ENCODE measurements around the gene ZNF275.

Gene ZNF275

GRCh38 chrX:153307276-153308178 is 26.4 kb upstream of the ZNF275 start:
- no peak overlapping the region for H2BK120ac ChIP-seq (ENCODE audit: low read depth, low read length)
- no peak overlapping the region for H2BK5ac ChIP-seq (ENCODE audit: low read depth, low read length, poor library complexity, severe bottlenecking)
- H4K91ac ChIP-seq (ENCODE audit: low read length), result no peak overlapping the region
- H3K23ac ChIP-seq (ENCODE audit: low read length in 2 of 2), result no peak overlapping the region
- peaks cover 0 to 70% of the 10 kb centered on the region in 2 experiments for H3K27me3 ChIP-seq (ENCODE audit: control insufficient read depth in 1 of 2, insufficient read depth in 1 of 2, low read length in 2 of 2)
- H3K4ac ChIP-seq (ENCODE audit: low read depth in 1 of 2, low read length in 2 of 2), result no peak overlapping the region
- WGBS, result 66% methylated on average over 9 of the region's 12 CpGs
- H3K9ac ChIP-seq (ENCODE audit: low read length), result no peak overlapping the region
- no peaks in the 10 kb centered on the region for H3K4me1 ChIP-seq (ENCODE audit: control insufficient read depth, insufficient read depth, low read depth, low read length)
- H3K18ac ChIP-seq (ENCODE audit: low read depth in 1 of 2, low read length in 2 of 2), result no peak overlapping the region
- no peak overlapping the region for H2AK5ac ChIP-seq (ENCODE audit: low read length, severe bottlenecking)
- no peak overlapping the region for H4K8ac ChIP-seq (ENCODE audit: low read length)
- no peak overlapping the region for H3K4me2 ChIP-seq (ENCODE audit: low read length, poor library complexity, severe bottlenecking)
- H2AFZ ChIP-seq (ENCODE audit: low read depth, low read length), result no peak overlapping the region
- no peak overlapping the region for H3K27ac ChIP-seq (ENCODE audit: low read length, poor library complexity, severe bottlenecking)
- H2BK12ac ChIP-seq (ENCODE audit: low read length in 2 of 2), result no peak overlapping the region
- no peaks in the 10 kb centered on the region for H3K79me1 ChIP-seq (replicated peaks; ENCODE audit: low read length, poor library complexity, severe bottlenecking)
- no peak overlapping the region for H3K4me3 ChIP-seq (ENCODE audit: insufficient read depth in 1 of 2, low read depth in 1 of 2, low read length in 2 of 2)
- no peaks in the 10 kb centered on the region for H3K36me3 ChIP-seq (ENCODE audit: control insufficient read depth in 1 of 2, insufficient read depth in 2 of 2, low read depth in 1 of 2, low read length in 2 of 2)
- H2BK15ac ChIP-seq (ENCODE audit: low read depth, poor library complexity, severe bottlenecking), result no peak overlapping the region
- H3K9me3 ChIP-seq (ENCODE audit: control insufficient read depth, low read length), result no peaks in the 10 kb centered on the region
- DNase-seq, result no peak
- H3K14ac ChIP-seq (ENCODE audit: low read length in 2 of 2), result no peak overlapping the region

GRCh38 chrX:153310901-153311300 is 23.1 kb upstream of the ZNF275 start:
- no peak for DNase-seq
- no peak overlapping the region for H4K91ac ChIP-seq (ENCODE audit: low read length)
- H3K9me3 ChIP-seq (ENCODE audit: control insufficient read depth, low read length), result no peaks in the 10 kb centered on the region
- no peak overlapping the region for H2BK15ac ChIP-seq (ENCODE audit: low read depth, poor library complexity, severe bottlenecking)
- H2AFZ ChIP-seq (ENCODE audit: low read depth, low read length), result no peak overlapping the region
- H3K9ac ChIP-seq (ENCODE audit: low read length), result no peak overlapping the region
- H2BK12ac ChIP-seq (ENCODE audit: low read length in 2 of 2), result no peak overlapping the region
- H3K4me1 ChIP-seq (ENCODE audit: control insufficient read depth, insufficient read depth, low read depth, low read length), result no peaks in the 10 kb centered on the region
- H3K4me2 ChIP-seq (ENCODE audit: low read length, poor library complexity, severe bottlenecking), result no peak overlapping the region
- no peak overlapping the region for H4K8ac ChIP-seq (ENCODE audit: low read length)
- H3K4me3 ChIP-seq (ENCODE audit: insufficient read depth in 1 of 2, low read depth in 1 of 2, low read length in 2 of 2), result no peak overlapping the region
- no peaks in the 10 kb centered on the region for H3K36me3 ChIP-seq (ENCODE audit: control insufficient read depth in 1 of 2, insufficient read depth in 2 of 2, low read depth in 1 of 2, low read length in 2 of 2)
- peaks cover 0 to 41% of the 10 kb centered on the region in 2 experiments for H3K27me3 ChIP-seq (ENCODE audit: control insufficient read depth in 1 of 2, insufficient read depth in 1 of 2, low read length in 2 of 2)
- H3K4ac ChIP-seq (ENCODE audit: low read depth in 1 of 2, low read length in 2 of 2), result no peak overlapping the region
- H3K14ac ChIP-seq (ENCODE audit: low read length in 2 of 2), result no peak overlapping the region
- no peak overlapping the region for H2BK120ac ChIP-seq (ENCODE audit: low read depth, low read length)
- H2AK5ac ChIP-seq (ENCODE audit: low read length, severe bottlenecking), result no peak overlapping the region
- H3K18ac ChIP-seq (ENCODE audit: low read depth in 1 of 2, low read length in 2 of 2), result no peak overlapping the region
- no peak overlapping the region for H3K23ac ChIP-seq (ENCODE audit: low read length in 2 of 2)
- no peaks in the 10 kb centered on the region for H3K79me1 ChIP-seq (replicated peaks; ENCODE audit: low read length, poor library complexity, severe bottlenecking)
- H3K27ac ChIP-seq (ENCODE audit: low read length, poor library complexity, severe bottlenecking), result no peak overlapping the region
- H2BK5ac ChIP-seq (ENCODE audit: low read depth, low read length, poor library complexity, severe bottlenecking), result no peak overlapping the region
- WGBS, result 76% methylated on average over 9 of the region's 9 CpGs

GRCh38 chrX:153312041-153312440 is 21.9 kb upstream of the ZNF275 start:
- Histone ChIP-seq H4K8ac (ENCODE audit: low read length) (no peak overlapping the region), H3K27me3 (ENCODE audit: control insufficient read depth in 1 of 2, insufficient read depth in 1 of 2, low read length in 2 of 2) (peaks cover 0 to 41% of the 10 kb centered on the region in 2 experiments), H3K14ac (ENCODE audit: low read length in 2 of 2) (no peak overlapping the region), H3K9me3 (ENCODE audit: control insufficient read depth, low read length) (no peaks in the 10 kb centered on the region), H3K79me1 (replicated peaks; ENCODE audit: low read length, poor library complexity, severe bottlenecking) (no peaks in the 10 kb centered on the region), H2BK120ac (ENCODE audit: low read depth, low read length) (no peak overlapping the region), H3K4ac (ENCODE audit: low read depth in 1 of 2, low read length in 2 of 2) (no peak overlapping the region), H2BK5ac (ENCODE audit: low read depth, low read length, poor library complexity, severe bottlenecking) (no peak overlapping the region), H3K18ac (ENCODE audit: low read depth in 1 of 2, low read length in 2 of 2) (no peak overlapping the region), H3K27ac (ENCODE audit: low read length, poor library complexity, severe bottlenecking) (no peak overlapping the region), H2AFZ (ENCODE audit: low read depth, low read length) (no peak overlapping the region), H3K36me3 (ENCODE audit: control insufficient read depth in 1 of 2, insufficient read depth in 2 of 2, low read depth in 1 of 2, low read length in 2 of 2) (no peaks in the 10 kb centered on the region), H2AK5ac (ENCODE audit: low read length, severe bottlenecking) (no peak overlapping the region), H4K91ac (ENCODE audit: low read length) (no peak overlapping the region), H3K4me3 (ENCODE audit: insufficient read depth in 1 of 2, low read depth in 1 of 2, low read length in 2 of 2) (no peak overlapping the region), H3K4me1 (ENCODE audit: control insufficient read depth, insufficient read depth, low read depth, low read length) (no peaks in the 10 kb centered on the region), H3K9ac (ENCODE audit: low read length) (no peak overlapping the region), H3K23ac (ENCODE audit: low read length in 2 of 2) (no peak overlapping the region), H2BK12ac (ENCODE audit: low read length in 2 of 2) (no peak overlapping the region), H2BK15ac (ENCODE audit: low read depth, poor library complexity, severe bottlenecking) (no peak overlapping the region), H3K4me2 (ENCODE audit: low read length, poor library complexity, severe bottlenecking) (no peak overlapping the region)
- 87% methylated on average over 3 of the region's 5 CpGs for WGBS
- no peak for DNase-seq

- H2AFZ ChIP-seq (ENCODE audit: low read depth, low read length), result no peak overlapping the region
- no peak overlapping the region for H4K8ac ChIP-seq (ENCODE audit: low read length)
- no peak overlapping the region for H2BK120ac ChIP-seq (ENCODE audit: low read depth, low read length)
- H3K18ac ChIP-seq (ENCODE audit: low read depth in 1 of 2, low read length in 2 of 2), result no peak overlapping the region
- peaks cover 0 to 38% of the 10 kb centered on the region in 2 experiments for H3K27me3 ChIP-seq (ENCODE audit: control insufficient read depth in 1 of 2, insufficient read depth in 1 of 2, low read length in 2 of 2)
- no peaks in the 10 kb centered on the region for H3K36me3 ChIP-seq (ENCODE audit: control insufficient read depth in 1 of 2, insufficient read depth in 2 of 2, low read depth in 1 of 2, low read length in 2 of 2)
- no peak overlapping the region for H2BK15ac ChIP-seq (ENCODE audit: low read depth, poor library complexity, severe bottlenecking)
- H3K9me3 ChIP-seq (ENCODE audit: control insufficient read depth, low read length), result no peaks in the 10 kb centered on the region
- H3K27ac ChIP-seq (ENCODE audit: low read length, poor library complexity, severe bottlenecking), result no peak overlapping the region
- no CpG with 5 or more reads among the region's 1 CpG for WGBS
- H4K91ac ChIP-seq (ENCODE audit: low read length), result no peak overlapping the region
- H2AK5ac ChIP-seq (ENCODE audit: low read length, severe bottlenecking), result no peak overlapping the region
- no peak overlapping the region for H2BK5ac ChIP-seq (ENCODE audit: low read depth, low read length, poor library complexity, severe bottlenecking)
- H3K4me2 ChIP-seq (ENCODE audit: low read length, poor library complexity, severe bottlenecking), result no peak overlapping the region
- no peak overlapping the region for H3K4me3 ChIP-seq (ENCODE audit: insufficient read depth in 1 of 2, low read depth in 1 of 2, low read length in 2 of 2)
- H2BK12ac ChIP-seq (ENCODE audit: low read length in 2 of 2), result no peak overlapping the region
- H3K23ac ChIP-seq (ENCODE audit: low read length in 2 of 2), result no peak overlapping the region
- H3K79me1 ChIP-seq (replicated peaks; ENCODE audit: low read length, poor library complexity, severe bottlenecking), result no peaks in the 10 kb centered on the region
- no peak overlapping the region for H3K9ac ChIP-seq (ENCODE audit: low read length)
- H3K4me1 ChIP-seq (ENCODE audit: control insufficient read depth, insufficient read depth, low read depth, low read length), result no peaks in the 10 kb centered on the region
- no peak for DNase-seq
- H3K4ac ChIP-seq (ENCODE audit: low read depth in 1 of 2, low read length in 2 of 2), result no peak overlapping the region
- no peak overlapping the region for H3K14ac ChIP-seq (ENCODE audit: low read length in 2 of 2)
Observed at GRCh38 chrX:153312842-153313241, 21.1 kb upstream of the ZNF275 start.

Data from mesenchymal stem cell (in vitro differentiated cells and primary cell).